Hematopoietic multipotent progenitor cell treated with erythropoietin and hydrocortisone succinate and interleukin-3 and kit ligand, for 15 days (in vitro differentiated cells): ENCODE results near the gene CTNNBL1.

Source experiments
- DNase-seq: peaks from one replicate; pipeline ENCODE4 v3.0.0-alpha.2; 2015; ENCODE audit warnings: low spot score

Gene CTNNBL1

DNA sequence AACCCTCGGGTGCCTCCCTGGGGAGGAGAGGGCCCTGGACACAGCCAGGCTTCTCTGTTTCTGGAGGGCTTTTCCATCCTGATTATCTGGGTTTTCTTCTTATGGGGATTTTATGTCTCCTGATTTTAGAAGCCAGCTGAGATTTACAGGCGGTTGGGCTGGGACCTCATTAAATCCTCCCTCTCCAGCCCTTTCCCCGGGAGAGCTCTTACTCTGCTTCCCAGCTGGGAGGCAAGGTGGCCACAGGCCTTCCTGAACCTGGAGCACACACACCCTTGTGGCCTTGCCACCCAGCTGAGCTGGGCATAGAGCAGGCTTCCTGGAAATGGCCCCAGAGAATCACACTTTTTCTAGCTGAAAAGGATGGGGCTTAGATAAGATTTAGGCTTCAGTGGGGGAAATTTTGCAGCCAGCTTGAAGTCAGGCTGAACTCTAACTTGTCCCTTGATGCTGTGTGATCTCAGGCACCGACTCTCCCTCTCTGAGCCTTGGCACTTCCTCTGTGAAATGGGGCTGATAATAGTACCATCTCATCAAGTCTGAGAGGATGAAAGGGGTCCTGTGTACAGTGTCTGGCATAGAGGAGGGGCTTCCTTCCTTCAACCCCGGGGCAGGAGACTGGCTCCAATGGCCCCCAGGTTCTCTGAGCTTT, 225.7 kb downstream of the CTNNBL1 start:
- no peak for DNase-seq

DNA sequence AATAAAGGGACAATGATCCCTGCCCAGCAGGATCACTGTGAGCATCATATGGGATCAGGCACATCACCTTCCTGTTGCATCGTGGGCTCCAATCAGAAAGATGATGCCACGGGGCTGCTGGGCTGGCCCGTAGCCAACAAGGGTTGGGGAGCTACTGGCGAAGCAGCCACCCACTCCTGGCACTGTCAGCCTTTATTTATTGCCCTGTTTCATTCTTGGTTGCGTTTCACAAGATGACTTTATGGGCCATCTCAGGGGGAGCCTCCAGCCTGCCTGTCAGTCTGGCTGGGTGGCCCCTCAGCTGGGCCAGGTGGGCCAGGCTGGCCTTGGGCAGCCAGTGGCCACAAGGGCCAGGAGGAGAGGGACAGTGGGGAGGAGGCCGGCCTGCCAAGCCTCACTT, 226.4 kb downstream of the CTNNBL1 start:
- no peak for DNase-seq

DNA sequence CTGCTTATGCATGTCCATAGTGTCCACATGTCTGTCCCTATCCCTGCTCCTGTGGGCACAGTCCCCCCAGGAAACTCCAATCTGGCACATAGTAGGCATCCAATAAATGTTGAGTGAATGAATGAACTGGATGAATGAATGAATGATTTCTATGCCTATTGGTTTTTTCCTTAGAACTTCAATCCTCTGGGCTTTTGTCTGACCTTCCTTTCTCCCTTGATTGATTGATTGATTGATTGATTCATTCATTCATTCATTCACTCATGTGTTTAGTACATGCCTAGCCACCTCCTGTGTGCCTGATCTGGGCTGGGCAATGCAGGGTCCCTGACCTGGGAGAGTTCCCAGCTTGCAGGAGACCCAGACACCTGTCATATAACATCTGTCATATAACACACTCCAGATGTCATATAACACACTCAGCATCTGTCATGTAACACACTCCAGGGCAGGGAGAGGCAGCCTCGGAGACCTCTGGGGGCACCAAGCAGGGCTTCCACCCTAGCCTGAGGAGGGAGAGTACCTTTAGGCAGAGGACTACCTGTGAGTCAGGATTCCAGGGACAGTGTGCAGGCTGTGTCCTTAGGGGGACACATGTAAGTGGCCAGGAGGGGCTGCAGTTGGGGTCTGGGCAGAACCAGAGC, 227.0 kb downstream of the CTNNBL1 start:
- DNase-seq: no peak

DNA sequence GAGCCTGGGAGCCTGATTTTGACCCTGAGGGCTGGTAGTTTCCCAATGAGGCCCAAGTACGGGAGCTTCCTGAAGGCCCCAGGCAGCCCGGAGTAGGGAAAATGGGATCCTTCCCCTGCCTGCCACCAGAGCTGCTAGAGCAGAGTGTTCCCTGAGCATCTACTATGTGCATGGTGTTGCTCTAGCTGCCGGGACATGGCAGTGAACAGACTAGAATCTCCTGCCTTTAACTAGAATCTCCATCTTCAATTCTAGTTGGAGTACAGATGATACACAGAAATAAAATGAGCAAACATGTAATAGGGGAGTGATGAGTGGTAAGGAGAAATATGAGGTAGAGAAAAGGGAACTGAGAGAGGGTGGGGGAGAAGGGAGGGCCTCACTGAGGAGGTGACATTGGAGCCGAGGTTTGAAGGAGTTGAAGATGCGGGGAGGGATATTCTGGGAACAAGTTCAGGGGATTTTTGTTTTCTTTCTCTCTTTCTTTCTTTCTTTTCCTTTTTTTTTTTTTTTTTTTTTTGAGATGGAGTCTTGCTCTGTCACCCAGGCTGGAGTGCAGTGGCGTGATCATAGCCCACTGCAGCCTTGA, 227.6 kb downstream of the CTNNBL1 start:
- DNase-seq: no peak
